HepG2 (cell line): ENCODE data around the gene HP1BP3. TPM values are rescaled to one million over a fixed set of nuclear protein-coding genes. Genes with fewer than 3 reads are reported as not detected.

Experiments
- HNRNPK ChIP-seq: fragments of 200-400 bp; formaldehyde crosslinking; IDR thresholded peaks from 2 replicates; pipeline ENCODE4 v1.6.1; 2018; ENCODE audit warnings: low read length, low read depth, moderate library complexity, mild to moderate bottlenecking; ENCODE audit not compliant: poor library complexity, severe bottlenecking
- HOXD1 ChIP-seq: sonication (generic); formaldehyde crosslinking; IDR thresholded peaks from 2 replicates; pipeline ENCODE4 v1.5.0; 2020; ENCODE audit warnings: missing genetic modification reagents
- MAFG ChIP-seq: sonication (generic); formaldehyde crosslinking; IDR thresholded peaks from 2 replicates; pipeline ENCODE4 v1.5.1; 2020; ENCODE audit warnings: mild to moderate bottlenecking, missing genetic modification reagents
- SKIL ChIP-seq: sonication (generic); formaldehyde crosslinking; IDR thresholded peaks from 2 replicates; pipeline ENCODE4 v1.8.0; 2022; ENCODE audit warnings: missing genetic modification reagents, mild to moderate bottlenecking, moderate library complexity, borderline replicate concordance
- ZBTB40 ChIP-seq, 2 experiments: fragments of 450-650 bp in 1 of 2; sonication (generic) in 1 of 2; formaldehyde crosslinking in 1 of 2; IDR thresholded peaks; 2 replicates each; pipeline versions ENCODE4 v1.6.1 to v1.8.0; 2016 to 2022; ENCODE audit warnings: antibody characterized with exemption in 1 of 2, mild to moderate bottlenecking in 1 of 2, missing genetic modification reagents in 1 of 2
- ZMYM4 ChIP-seq: sonication (generic); formaldehyde crosslinking; IDR thresholded peaks from 2 replicates; pipeline ENCODE4 v1.8.1; 2023; ENCODE audit warnings: mild to moderate bottlenecking, missing genetic modification reagents
- ZNF768 ChIP-seq: sonication (generic); formaldehyde crosslinking; IDR thresholded peaks from 2 replicates; pipeline ENCODE4 v1.4.0; 2020; ENCODE audit warnings: missing genetic modification reagents
- polyA plus RNA-seq, 8 experiments: library from polyadenylated mRNA; depleted of rRNA in 3 of 8; stranded (reverse) in 7 of 8; unstranded in 1 of 8; fragments of >200 nt; fragmentation: Illumina TruSeq in 4 of 8; extraction: Trizol in 4 of 8; gene quantifications; 2 replicates each; pipeline versions ENCODE4 v1.2.1 to v1.2.3, GENCODE V29; 2011 to 2016; ENCODE audit warnings: low read depth in 4 of 8, missing spikeins in 1 of 8, mixed read lengths in 1 of 8; ENCODE audit not compliant: insufficient read depth in 1 of 8
- total RNA-seq, 5 experiments: library from RNA; depleted of rRNA; stranded (reverse); fragments of >200 nt; fragmentation: Illumina TruSeq; extraction: Trizol; gene quantifications; 2 replicates each; pipeline ENCODE4 v1.2.3, GENCODE V29; 2016; ENCODE audit warnings: low read depth in 1 of 5
- TF ChIP-seq, protein P1 (sequence below), 2 experiments: sonication (generic) in 1 of 2; formaldehyde crosslinking in 1 of 2; IDR thresholded peaks; 2 replicates each; pipeline versions ENCODE4 v1.4.0 to v1.6.1; 2018 to 2020; ENCODE audit warnings: missing genetic modification reagents in 2 of 2, borderline replicate concordance in 1 of 2, low read depth in 1 of 2, mild to moderate bottlenecking in 1 of 2, missing biosample characterization in 1 of 2
- TF ChIP-seq, protein P2 (sequence below): sonication (generic); formaldehyde crosslinking; IDR thresholded peaks from 2 replicates; pipeline ENCODE4 v1.5.0; 2020; ENCODE audit warnings: mild to moderate bottlenecking, missing genetic modification reagents, moderate library complexity

The HP1BP3 gene
- total and polyA plus RNA-seq, 2 of the 13 experiments (the other 11 are each of a cell fraction or from before 2014, with no cell fraction given): 98.5 to 137 TPM

DNA sequence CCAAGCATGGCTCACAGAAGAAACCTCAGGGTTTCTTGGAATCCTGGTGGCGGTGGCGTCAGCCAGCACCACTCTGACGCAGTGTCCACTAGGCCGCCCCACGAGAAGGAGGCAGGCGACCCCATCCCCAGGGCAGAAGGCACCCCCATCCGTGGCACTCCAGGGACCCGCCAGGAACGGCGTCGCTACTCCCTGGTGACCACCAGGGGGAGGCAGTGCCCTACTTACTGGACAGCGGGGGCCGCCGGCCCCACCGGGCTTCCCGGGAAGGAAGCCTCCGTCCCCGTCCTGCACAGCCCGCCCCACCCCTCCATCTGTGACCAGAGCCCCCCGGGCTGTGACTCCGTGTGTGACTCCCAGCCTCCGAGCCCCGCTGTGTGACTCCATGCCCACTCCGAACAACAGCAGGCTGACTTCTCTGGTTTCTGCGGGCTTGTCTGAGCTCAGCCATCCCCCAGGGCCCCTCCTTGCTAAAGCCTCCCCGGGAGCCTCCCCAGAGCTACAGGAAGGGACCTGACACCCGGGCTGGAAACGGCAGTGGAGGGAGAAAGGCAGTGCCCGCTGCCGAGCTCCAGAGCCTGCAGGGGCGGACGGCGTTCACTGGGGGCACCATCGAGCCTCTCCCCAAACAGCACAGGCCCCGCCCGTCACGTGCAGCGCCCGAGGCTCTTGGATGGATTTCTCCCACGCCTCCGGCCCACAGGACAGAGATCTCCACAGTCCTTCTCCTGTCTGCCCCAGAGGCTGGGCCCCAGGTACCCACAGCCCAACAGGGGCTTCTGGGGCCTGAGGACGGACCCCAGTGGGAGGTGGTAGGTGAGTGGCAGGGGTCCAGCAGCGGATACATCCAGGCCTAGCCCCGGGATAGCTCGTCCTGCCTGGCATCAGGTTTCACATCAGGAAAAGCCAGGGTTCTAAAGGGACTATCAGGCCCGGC lies 90.4 kb downstream of the HP1BP3 start (continued):
- TF ChIP-seq, protein P1, sequence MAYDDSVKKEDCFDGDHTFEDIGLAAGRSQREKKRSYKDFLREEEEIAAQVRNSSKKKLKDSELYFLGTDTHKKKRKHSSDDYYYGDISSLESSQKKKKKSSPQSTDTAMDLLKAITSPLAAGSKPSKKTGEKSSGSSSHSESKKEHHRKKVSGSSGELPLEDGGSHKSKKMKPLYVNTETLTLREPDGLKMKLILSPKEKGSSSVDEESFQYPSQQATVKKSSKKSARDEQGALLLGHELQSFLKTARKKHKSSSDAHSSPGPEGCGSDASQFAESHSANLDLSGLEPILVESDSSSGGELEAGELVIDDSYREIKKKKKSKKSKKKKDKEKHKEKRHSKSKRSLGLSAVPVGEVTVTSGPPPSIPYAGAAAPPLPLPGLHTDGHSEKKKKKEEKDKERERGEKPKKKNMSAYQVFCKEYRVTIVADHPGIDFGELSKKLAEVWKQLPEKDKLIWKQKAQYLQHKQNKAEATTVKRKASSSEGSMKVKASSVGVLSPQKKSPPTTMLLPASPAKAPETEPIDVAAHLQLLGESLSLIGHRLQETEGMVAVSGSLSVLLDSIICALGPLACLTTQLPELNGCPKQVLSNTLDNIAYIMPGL (CRISPR knock-in tag; IDR thresholded peaks at IDR 0.05; ENCODE audit: borderline replicate concordance in 1 of 2, low read depth in 1 of 2): peak; percentile 67 to 73; a peak in 3 of 4 replicates
- TF ChIP-seq HOXD1 (CRISPR knock-in tag) (0 out of 2 replicates have a peak, but pooled peaks have one; percentile 19), HNRNPK (no peak), ZBTB40 (IDR thresholded peaks at IDR 0.05) (no peak), ZBTB40 (CRISPR knock-in tag; IDR thresholded peaks at IDR 0.05) (0 out of 2 replicates have a peak, but pooled peaks have one; percentile 24), MAFG (CRISPR knock-in tag) (no peak), ZMYM4 (peak; percentile 71), ZNF768 (CRISPR knock-in tag) (peak; percentile 92), SKIL (no peak)
- TF ChIP-seq, protein P2, sequence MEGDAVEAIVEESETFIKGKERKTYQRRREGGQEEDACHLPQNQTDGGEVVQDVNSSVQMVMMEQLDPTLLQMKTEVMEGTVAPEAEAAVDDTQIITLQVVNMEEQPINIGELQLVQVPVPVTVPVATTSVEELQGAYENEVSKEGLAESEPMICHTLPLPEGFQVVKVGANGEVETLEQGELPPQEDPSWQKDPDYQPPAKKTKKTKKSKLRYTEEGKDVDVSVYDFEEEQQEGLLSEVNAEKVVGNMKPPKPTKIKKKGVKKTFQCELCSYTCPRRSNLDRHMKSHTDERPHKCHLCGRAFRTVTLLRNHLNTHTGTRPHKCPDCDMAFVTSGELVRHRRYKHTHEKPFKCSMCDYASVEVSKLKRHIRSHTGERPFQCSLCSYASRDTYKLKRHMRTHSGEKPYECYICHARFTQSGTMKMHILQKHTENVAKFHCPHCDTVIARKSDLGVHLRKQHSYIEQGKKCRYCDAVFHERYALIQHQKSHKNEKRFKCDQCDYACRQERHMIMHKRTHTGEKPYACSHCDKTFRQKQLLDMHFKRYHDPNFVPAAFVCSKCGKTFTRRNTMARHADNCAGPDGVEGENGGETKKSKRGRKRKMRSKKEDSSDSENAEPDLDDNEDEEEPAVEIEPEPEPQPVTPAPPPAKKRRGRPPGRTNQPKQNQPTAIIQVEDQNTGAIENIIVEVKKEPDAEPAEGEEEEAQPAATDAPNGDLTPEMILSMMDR (CRISPR knock-in tag): peak; percentile 90
